HEK293T (cell line): ENCODE results near the gene ZC3H13.

Experiments
- CTCF ChIA-PET: fragments of 350-600 bp; formaldehyde crosslinking; extraction: SDS; loops from one replicate; lab custom pipeline; 2021; ENCODE audit warnings: antibody characterized with exemption, inconsistent platforms; lab: Yijun Ruan, JAX
- POLR2A ChIA-PET: fragments of 350-600 bp; formaldehyde crosslinking; extraction: SDS; loops from one replicate; lab custom pipeline; 2020; ENCODE audit warnings: antibody characterized with exemption, inconsistent platforms; lab: Yijun Ruan, JAX
- DNase-seq: peaks from one replicate; pipeline ENCODE4 v3.0.0; 2012; ENCODE audit warnings: mixed read lengths; ENCODE audit errors: extremely low spot score
- ARNT ChIP-seq: fragments of 450-650 bp; IDR thresholded peaks from 2 replicates; pipeline ENCODE4 v1.6.1; 2017; ENCODE audit warnings: mild to moderate bottlenecking
- BHLHE40 ChIP-seq: fragments of 450-650 bp; IDR thresholded peaks from 2 replicates; pipeline ENCODE4 v1.6.1; 2016; ENCODE audit warnings: mild to moderate bottlenecking, moderate library complexity, borderline replicate concordance
- CTBP1 ChIP-seq: fragments of 450-650 bp; IDR thresholded peaks from 2 replicates; pipeline ENCODE4 v1.6.1; 2016; ENCODE audit warnings: borderline replicate concordance
- ELF4 ChIP-seq: fragments of 450-650 bp; IDR thresholded peaks from 2 replicates; pipeline ENCODE4 v1.6.1; 2017; ENCODE audit warnings: antibody characterized with exemption
- FOXA1 ChIP-seq: fragments of 450-650 bp; IDR thresholded peaks from 2 replicates; pipeline ENCODE4 v1.6.1; 2016; ENCODE audit warnings: mild to moderate bottlenecking
- FOXK2 ChIP-seq: fragments of 450-650 bp; IDR thresholded peaks from 2 replicates; pipeline ENCODE4 v1.6.1; 2016; ENCODE audit warnings: mild to moderate bottlenecking
- FOXM1 ChIP-seq: fragments of 450-650 bp; IDR thresholded peaks from 2 replicates; pipeline ENCODE4 v1.6.1; 2017; ENCODE audit warnings: mild to moderate bottlenecking, borderline replicate concordance
- HDGF ChIP-seq: fragments of 450-650 bp; IDR thresholded peaks from 2 replicates; pipeline ENCODE4 v1.6.1; 2017; ENCODE audit warnings: antibody characterized with exemption, borderline replicate concordance
- L3MBTL2 ChIP-seq: fragments of 450-650 bp; conservative IDR thresholded peaks from 2 replicates; pipeline ENCODE4 v1.6.1; 2016; ENCODE audit warnings: mild to moderate bottlenecking
- LEF1 ChIP-seq: fragments of 450-650 bp; IDR thresholded peaks from 2 replicates; pipeline ENCODE4 v1.6.1; 2017; ENCODE audit warnings: mild to moderate bottlenecking, borderline replicate concordance
- NFRKB ChIP-seq: fragments of 450-650 bp; IDR thresholded peaks from 2 replicates; pipeline ENCODE4 v1.6.1; 2016; ENCODE audit warnings: mild to moderate bottlenecking, moderate library complexity
- SP1 ChIP-seq: fragments of 450-650 bp; IDR thresholded peaks from 2 replicates; pipeline ENCODE4 v1.6.1; 2017
- SUZ12 ChIP-seq: fragments of 450-650 bp; IDR thresholded peaks from 2 replicates; pipeline ENCODE4 v1.6.1; 2016; ENCODE audit warnings: mild to moderate bottlenecking
- TARDBP ChIP-seq: fragments of 450-650 bp; IDR thresholded peaks from 2 replicates; pipeline ENCODE4 v1.6.1; 2016
- ZNF384 ChIP-seq: fragments of 450-650 bp; IDR thresholded peaks from 2 replicates; pipeline ENCODE4 v1.6.1; 2016
- TF ChIP-seq, protein P1 (sequence below): fragments of 450-650 bp; IDR thresholded peaks from 2 replicates; pipeline ENCODE4 v1.6.1; 2016

Gene ZC3H13

DNA sequence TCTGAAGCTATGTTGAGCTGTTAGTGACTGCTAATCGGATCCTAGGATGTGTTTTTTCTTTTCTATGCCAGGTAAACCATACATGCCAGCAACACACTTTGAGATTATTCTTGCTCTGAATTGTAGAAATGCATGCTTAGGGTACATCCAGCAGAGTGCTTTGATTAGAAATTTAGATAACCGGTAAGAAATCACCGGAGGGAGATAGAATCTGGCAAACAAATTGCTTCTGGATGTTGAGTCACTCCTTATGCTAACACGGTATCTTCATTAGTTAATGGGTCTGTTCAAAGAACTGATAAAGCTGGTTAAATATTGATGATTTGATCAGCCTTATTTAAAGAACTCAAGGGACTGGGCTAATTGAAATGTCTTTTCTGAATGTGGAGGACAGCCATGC is 115.9 kb downstream of the ZC3H13 start:
- TF ChIP-seq HDGF (no peak), FOXM1 (no peak), FOXA1 (no peak), LEF1 (no peak), TARDBP (no peak), BHLHE40 (no peak), ZNF384 (no peak), ARNT (no peak), L3MBTL2 (no peak), ELF4 (no peak)
- DNase-seq = no peak
- ChIA-PET POLR2A (no interaction called here), CTCF (no interaction called here)

DNA sequence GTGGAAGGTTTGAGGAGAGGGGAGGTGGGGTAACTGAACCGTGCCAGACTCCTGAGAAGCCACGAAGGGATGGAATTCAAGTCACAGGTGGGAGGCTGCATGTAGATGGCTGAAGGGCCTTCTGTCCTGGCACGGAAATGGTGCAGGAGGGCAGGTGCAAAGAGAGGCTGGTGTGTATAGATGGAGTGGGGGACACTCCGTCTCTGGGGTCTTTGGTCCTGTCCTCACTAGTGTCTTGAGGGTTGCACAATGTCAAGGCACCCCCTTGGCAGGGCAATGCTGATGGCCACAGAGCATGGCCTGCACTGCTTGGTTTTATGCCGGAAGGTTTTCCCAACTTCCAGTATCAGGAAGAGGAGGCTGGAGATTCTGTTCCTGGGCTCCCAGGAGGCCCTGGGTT is 118.3 kb downstream of the ZC3H13 start:
- CTCF ChIA-PET = no interaction called here
- no peak for DNase-seq
- TF ChIP-seq ZNF384 = no peak
- TF ChIP-seq L3MBTL2 = no peak
- TF ChIP-seq, protein P1, sequence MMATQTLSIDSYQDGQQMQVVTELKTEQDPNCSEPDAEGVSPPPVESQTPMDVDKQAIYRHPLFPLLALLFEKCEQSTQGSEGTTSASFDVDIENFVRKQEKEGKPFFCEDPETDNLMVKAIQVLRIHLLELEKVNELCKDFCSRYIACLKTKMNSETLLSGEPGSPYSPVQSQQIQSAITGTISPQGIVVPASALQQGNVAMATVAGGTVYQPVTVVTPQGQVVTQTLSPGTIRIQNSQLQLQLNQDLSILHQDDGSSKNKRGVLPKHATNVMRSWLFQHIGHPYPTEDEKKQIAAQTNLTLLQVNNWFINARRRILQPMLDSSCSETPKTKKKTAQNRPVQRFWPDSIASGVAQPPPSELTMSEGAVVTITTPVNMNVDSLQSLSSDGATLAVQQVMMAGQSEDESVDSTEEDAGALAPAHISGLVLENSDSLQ = no peak
- TF ChIP-seq FOXM1 = no peak
- TF ChIP-seq TARDBP = no peak
- no peak for TF ChIP-seq LEF1
- TF ChIP-seq NFRKB = no peak
- TF ChIP-seq ELF4 = no peak
- TF ChIP-seq FOXK2 = no peak
- no peak for TF ChIP-seq FOXA1
- no peak for TF ChIP-seq HDGF
- TF ChIP-seq CTBP1 = no peak
- TF ChIP-seq SP1 = no peak
- TF ChIP-seq SUZ12 = no peak
- no peak for TF ChIP-seq BHLHE40
- no peak for TF ChIP-seq ARNT
- POLR2A ChIA-PET = no interaction called here

DNA sequence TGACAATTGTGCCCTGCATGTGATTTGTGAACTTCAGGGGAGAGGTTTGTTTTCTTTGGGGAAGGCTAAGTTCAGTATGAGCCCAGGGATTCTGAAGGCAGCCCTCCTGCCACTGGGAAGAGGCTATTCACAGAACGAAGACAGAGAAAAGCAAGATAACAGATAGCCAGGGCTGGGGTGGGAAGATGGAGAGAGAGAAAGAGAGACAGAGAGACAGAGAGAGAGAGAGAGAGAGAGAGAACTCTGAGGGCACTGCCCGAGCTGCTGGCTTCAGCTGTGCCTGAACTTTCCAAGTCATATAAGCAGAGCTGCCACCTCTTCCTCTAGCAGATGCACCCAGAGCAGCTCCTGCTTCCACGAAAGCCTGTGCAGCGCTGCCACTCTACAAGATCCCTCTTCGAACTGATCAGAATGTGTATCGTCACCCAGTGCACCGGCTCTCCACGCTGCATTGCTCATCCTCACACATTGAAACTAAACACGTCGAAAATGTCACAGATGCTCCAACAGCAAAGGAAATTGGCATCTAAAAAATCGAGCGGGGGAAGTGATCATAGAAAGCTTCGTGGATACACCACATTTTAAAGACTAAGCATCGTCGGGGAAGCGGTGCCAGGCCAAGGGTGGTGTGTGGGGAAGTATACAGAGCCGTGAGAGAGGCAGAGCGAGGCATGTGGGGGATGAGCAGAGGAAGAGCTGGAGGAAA is 119.2 kb downstream of the ZC3H13 start:
- CTCF ChIA-PET = no interaction called here

DNA sequence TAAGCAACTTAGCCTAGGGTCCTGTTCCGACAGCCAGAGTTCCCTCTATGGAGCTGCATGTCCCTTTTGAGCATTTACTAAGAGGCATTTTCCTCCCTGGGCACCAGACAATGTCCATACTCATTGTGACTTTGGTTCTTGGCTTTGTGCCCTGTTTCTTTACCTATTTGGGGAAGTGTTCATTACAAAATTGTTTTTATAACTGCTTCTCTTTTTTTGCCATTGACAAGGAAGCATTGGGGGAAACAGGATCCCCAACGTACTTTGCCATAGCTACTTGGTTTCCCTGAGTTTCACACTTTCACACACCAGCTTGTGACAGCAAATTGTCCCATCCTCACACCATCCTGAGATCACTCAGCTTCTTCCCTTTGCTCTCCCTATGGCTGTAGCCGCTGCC is 119.9 kb downstream of the ZC3H13 start:
- no peak for TF ChIP-seq BHLHE40
- no peak for TF ChIP-seq FOXK2
- TF ChIP-seq, protein P1 = no peak
- no peak for TF ChIP-seq L3MBTL2
- TF ChIP-seq FOXM1 = no peak
- no peak for TF ChIP-seq HDGF
- no peak for TF ChIP-seq NFRKB
- TF ChIP-seq LEF1 = no peak
- no peak for TF ChIP-seq CTBP1
- TF ChIP-seq TARDBP = no peak
- no peak for TF ChIP-seq SUZ12
- no peak for TF ChIP-seq SP1
- no peak for TF ChIP-seq FOXA1
- no peak for TF ChIP-seq ELF4
- no peak for TF ChIP-seq ZNF384
- no peak for TF ChIP-seq ARNT
- ChIA-PET POLR2A (no interaction called here), CTCF (no interaction called here)
- DNase-seq = no peak

More for the DNA sequence above, 119.2 kb downstream of the ZC3H13 start:
- POLR2A ChIA-PET = no interaction called here
- DNase-seq = no peak
- TF ChIP-seq, protein P1 = no peak
- no peak for TF ChIP-seq ZNF384
- TF ChIP-seq FOXM1 = no peak
- TF ChIP-seq FOXK2 = no peak
- no peak for TF ChIP-seq CTBP1
- TF ChIP-seq HDGF = no peak
- TF ChIP-seq BHLHE40 = no peak
- TF ChIP-seq LEF1 = no peak
- no peak for TF ChIP-seq SUZ12
- no peak for TF ChIP-seq ELF4
- TF ChIP-seq L3MBTL2 = no peak
- no peak for TF ChIP-seq SP1

DNA sequence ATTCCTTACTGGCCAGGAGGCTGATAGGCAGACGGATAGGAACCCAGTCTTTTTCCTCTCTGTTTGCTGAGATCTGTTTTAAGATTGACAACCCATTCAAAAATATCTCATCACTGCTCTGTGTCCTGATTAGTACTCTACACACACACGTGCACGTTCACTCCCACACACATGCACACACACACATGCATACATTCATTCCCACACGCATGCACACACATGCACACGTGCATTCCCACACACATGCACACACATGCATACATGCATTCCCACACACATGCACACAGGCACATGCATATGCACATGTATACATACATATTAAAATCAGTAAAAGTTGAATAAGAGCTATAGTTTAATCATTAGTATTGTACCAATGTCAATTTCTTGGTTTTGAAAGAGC is 120.4 kb downstream of the ZC3H13 start:
- DNase-seq = no peak
- TF ChIP-seq FOXK2 = no peak
- no peak for TF ChIP-seq TARDBP
- no peak for TF ChIP-seq ZNF384
- TF ChIP-seq L3MBTL2 = no peak
- no peak for TF ChIP-seq CTBP1
- no peak for TF ChIP-seq NFRKB
- TF ChIP-seq LEF1 = no peak
- no peak for TF ChIP-seq ELF4
- no peak for TF ChIP-seq HDGF
- no peak for TF ChIP-seq BHLHE40
- TF ChIP-seq SP1 = no peak
- no peak for TF ChIP-seq ARNT
- TF ChIP-seq FOXA1 = no peak
- TF ChIP-seq, protein P1 = no peak
- TF ChIP-seq FOXM1 = no peak
- TF ChIP-seq SUZ12 = no peak
- ChIA-PET CTCF (no interaction called here), POLR2A (no interaction called here)
